Measurements from ENCODE around the gene IQSEC3.

Gene IQSEC3

DNA sequence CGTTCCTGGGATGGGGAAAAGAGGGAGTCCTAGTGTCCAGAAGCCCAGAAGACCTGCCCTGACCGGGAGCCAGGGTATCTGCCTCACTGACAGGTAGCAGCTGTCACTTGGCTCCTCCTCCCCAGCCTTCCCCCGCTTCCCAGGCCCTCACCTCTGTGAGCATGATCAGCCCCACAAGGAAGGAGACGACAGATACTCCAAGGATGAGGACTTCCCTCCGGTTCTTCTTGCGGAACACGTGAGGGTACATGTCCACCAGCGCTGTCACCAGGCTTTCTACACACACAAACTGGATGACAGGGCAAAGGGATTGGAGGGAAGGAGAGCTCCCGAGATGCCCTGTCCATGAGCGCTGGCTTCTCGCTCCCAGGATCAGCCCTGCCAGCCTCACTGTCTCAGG is 157.3 kb downstream of the IQSEC3 start:
- no peak for DNase-seq

DNA sequence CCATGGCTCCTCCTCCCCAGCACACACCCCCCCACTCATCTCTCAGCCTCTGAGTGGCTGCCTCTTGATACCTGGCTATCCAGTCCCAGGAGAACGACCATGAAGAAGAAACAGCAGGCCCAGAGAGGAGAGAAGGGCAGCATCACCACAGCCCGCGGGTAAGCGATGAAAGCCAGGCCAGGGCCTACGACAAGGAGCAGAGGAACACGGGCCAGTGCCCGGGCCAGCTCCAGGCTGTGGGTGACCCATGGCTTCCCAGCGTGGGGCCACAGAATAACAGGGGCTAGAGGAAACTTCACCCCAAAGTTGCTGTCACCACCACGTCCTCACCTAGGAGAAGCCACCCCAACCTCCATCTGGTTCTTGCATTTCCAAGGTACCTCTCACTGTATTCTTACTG is 157.8 kb downstream of the IQSEC3 start:
- no peak for DNase-seq

DNA sequence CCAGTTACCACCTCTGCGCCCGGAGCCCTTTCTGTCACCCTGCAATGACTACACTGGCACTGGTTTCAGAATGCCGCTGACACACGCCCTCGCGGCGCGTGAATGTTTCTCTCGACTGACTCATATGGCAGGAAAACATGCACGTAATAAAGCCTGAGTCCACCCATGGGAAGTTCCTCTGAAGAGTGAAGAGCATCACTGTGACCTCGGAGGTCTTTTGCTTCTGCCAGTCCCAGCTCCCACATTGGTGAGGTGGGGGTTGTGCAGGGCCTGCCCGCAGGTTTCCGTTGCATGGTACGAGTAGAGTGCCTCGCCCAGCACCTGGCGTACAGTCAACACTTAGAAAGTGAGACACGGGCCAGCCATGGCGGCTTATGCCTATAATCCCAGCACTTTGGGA is 158.4 kb downstream of the IQSEC3 start:
- no peak for DNase-seq

DNA sequence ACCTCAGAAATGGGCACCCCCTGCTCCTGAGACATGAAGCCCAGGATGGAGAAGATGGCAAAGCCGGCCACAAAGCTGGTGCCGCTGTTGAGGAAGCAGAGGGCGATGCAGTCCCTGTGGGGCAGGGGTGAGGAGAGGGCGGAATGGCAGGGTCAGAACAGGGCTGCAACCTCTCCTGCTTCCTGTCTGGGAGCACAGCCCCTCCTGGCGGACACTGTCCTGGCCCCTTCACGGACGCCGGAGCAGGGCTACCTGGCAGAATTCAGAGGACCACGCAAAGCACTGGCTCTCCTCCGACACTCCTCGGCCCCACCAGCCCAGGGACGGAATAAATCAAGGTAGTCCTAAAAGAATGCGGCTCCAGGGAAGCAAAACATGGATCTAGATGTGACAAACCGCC is 159.8 kb downstream of the IQSEC3 start:
- no peak for DNase-seq

DNA sequence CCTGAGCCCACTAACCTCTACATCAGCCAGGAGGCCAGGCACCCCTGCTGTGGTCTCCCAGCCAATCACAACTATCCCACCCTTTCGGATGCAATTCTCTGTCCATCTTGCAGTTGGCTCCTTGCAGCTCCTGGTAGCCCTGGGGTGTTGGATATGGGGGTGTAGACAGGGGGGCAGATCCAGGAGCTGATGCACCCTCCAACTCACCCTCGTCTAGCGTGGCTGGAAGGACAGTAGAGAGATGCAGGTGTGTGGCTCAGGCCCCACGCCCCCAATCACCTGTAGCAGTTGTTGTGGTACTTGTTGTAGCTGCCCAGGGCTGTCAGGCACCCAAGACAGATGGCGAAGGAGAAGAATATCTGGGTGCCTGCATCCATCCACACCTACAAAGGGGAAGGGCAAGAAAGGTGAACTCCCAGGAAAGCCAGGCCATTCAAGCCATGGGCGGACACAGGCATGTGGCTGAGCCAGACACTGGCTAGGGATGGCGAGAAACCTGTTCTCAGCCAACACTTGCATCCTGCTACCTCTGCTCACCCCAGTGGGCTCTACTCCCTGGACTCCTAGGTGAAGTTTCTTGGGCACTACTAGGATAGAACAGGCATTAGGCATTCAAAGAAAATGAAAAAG is 160.8 kb downstream of the IQSEC3 start:
- no peak for DNase-seq

All from activated CD4-positive, alpha-beta T cell treated with anti-CD3 and anti-CD28 coated beads for 4 hours (primary cell).